Breast epithelium (tissue), 3 donors: ENCODE results near the gene CTTNBP2.

Experiments used
- POLR2AphosphoS5 ChIP-seq, 3 donors: sonication (generic); formaldehyde crosslinking; IDR thresholded peaks; one replicate each; pipeline ENCODE4 v1.6.1; 2017; ENCODE audit warnings: antibody characterized with exemption in 3 of 3
- TF ChIP-seq, protein P1 (sequence below), 3 donors: fragments of 450-650 bp; IDR thresholded peaks; one replicate each; pipeline ENCODE4 v1.5.1; 2016 to 2017; ENCODE audit warnings: antibody characterized with exemption in 3 of 3, mild to moderate bottlenecking in 3 of 3, moderate library complexity in 3 of 3

- TF ChIP-seq, protein P1, sequence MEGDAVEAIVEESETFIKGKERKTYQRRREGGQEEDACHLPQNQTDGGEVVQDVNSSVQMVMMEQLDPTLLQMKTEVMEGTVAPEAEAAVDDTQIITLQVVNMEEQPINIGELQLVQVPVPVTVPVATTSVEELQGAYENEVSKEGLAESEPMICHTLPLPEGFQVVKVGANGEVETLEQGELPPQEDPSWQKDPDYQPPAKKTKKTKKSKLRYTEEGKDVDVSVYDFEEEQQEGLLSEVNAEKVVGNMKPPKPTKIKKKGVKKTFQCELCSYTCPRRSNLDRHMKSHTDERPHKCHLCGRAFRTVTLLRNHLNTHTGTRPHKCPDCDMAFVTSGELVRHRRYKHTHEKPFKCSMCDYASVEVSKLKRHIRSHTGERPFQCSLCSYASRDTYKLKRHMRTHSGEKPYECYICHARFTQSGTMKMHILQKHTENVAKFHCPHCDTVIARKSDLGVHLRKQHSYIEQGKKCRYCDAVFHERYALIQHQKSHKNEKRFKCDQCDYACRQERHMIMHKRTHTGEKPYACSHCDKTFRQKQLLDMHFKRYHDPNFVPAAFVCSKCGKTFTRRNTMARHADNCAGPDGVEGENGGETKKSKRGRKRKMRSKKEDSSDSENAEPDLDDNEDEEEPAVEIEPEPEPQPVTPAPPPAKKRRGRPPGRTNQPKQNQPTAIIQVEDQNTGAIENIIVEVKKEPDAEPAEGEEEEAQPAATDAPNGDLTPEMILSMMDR (IDR thresholded peaks at IDR 0.05): no peak
- TF ChIP-seq POLR2AphosphoS5 (IDR thresholded peaks at IDR 0.05): no peak
These were observed 9.6 kb downstream of the CTTNBP2 start for GRCh38 chr7:117863618-117864017.
